ENCODE measurements around the gene ADAMTS2.

The ADAMTS2 gene

DNA sequence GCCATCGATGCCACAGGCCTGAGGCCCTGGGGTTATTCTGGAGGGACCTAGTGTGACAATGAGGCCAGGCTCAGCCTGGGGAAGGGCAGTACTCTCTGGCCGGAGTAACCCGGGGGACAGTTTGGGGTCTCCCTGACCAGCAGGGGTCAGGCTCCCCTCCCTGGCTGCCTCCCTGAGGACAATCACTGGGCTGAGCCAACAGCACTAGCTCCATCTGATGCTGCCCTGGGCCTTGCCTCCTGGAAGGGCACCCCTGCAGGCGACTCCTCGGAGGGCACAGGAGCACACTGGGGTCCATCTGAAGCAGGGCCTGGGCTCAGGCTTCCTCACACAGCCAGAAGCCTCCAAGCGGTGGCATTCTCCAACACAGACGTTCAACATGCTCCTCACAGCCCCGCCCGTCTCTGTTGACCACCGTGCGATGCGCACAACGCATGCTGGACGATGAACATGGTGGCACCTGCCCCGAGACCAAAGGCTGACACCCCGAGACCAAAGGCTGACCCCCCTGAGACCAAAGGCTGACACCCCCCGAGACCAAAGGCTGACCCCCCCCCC, 68.3 kb downstream of the ADAMTS2 start:
- no peak for DNase-seq

DNA sequence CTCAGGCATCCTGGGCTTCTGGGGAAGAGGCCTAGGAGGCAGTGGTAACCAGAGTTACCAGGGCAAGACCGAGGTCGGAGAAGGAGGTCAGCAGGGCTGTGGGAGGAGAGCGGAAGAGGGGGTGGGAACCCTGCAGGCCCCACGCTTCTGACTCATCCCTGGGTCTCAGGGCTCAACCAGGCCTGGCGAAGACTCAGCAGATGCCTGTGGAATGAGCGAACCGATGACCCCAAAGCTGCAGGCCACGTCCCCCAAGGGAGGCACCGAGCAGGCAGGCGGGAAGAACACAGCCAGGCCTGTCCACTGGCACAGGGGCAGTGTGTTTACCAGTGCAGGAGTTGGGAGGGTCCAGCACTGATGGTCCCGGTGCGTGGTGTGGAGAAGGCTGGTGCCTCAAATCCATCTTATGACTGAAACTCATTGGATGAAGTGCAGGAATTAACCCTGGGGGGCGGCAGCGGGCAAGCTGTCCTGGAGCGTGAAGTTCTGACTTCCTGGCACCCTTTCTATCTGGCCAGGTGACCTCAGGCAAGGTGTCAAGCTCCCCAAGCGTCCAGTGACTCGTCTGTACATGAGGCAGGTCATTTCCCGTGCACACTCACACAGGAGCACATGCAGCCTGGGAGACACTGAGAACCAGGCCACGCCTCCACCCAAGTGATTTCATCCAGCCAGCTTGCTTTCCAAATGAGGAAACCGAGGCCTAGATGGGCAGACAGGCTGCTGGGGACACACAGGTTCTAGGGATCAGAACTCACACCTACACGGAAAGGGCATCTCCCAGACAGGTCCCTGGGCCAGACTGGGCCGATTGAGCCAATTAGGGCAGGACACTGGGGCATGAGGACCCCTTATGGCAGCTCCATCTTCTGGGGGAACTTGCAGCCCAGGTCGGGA, 69.1 kb downstream of the ADAMTS2 start:
- no peak for DNase-seq

DNA sequence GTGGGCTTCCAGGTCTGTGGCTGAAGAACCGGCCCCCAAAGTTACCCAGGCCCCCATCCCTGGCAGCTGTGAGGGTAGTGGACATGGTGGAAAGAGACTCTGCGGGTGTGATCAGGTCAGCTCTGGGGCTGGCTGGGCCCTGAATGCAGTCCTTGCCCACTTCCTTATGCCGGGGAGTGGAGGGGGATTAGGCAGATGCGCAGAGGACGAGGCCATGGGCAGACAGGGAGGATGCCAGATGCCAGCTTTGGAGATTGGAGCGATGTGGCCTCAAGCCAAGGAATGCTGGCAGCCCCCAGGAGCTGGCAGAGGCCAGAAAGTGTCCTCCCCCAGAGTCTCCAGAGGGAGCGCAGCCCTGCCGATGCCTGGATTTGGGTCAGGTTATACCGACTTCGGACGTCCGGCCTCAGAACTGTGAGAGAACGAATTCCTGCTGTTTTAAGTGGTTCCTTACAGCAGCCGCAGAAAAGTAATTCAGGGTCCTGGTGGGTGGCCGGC, 69.8 kb downstream of the ADAMTS2 start:
- no peak for DNase-seq

GRCh38 chr5:179274321-179275315, 70.6 kb downstream of the ADAMTS2 start:
- DNase-seq = no peak

GRCh38 chr5:179273441-179274145, 71.7 kb downstream of the ADAMTS2 start:
- no peak for DNase-seq

- DNase-seq = no peak
Observed at GRCh38 chr5:179273073-179273435, 72.2 kb downstream of the ADAMTS2 start.

DNA sequence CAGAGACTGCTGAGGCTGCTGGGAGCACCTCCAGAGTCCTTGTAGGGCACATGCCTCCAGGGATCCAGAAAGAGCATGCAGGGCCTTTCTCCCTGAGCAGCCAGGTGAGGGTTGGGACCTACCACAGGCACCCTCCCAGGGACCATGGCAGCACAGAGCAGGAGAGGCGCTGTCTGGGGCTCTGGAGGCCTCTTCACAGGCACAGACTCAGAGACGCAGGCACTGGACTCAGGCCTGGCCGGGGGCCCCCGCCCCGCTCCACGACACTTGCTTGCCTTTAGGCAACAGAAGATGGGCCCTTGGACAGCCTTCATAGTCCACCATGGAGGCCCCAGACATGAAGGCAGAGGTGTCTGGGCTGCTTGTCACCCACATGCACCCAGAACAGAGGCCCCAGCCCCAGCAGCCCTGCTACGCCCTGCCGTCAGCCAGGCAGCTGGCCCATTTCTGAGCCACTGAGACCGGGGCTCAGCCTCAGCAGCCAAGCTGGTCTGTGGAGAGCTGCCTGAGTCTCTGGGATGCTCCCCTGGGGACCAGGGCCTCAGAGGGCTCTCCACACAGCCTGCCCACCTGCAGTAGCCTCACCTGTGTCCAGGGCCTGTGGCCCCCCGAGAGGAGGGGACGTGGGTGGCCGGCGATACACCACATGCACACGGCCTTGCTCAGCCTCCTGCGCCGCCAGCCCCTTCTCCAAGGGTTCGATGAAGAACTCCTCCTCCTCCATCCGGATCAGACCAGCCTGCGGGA, 72.8 kb downstream of the ADAMTS2 start:
- no peak for DNase-seq

DNA sequence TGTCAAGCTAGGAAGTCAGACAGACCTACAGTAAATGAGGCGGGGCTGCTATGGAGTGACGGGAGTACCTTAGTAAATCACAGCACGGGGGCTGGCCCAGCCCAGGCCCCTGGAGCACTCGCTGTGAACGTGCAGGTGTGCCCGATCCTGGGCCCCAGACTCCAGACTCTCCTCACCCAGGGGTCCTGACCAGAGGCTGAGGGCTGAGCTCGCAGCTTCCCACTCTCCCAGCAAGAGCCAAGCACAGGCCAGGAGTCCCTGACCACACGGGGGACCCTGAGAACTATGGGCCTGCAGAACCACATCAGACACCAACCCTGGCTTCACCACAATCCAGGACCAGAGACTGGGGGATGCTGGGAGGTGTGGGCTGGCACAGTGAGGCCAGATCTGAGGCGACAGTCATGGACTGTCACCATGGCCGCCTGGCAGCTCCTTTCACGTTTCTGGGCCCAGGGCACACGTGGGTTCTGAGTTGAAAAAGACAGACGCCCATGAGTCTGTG, 73.4 kb downstream of the ADAMTS2 start:
- no peak for DNase-seq

GRCh38 chr5:179271428-179271734, 73.9 kb downstream of the ADAMTS2 start:
- no peak for DNase-seq

- DNase-seq = no peak
Observed at GRCh38 chr5:179270581-179271427, 74.5 kb downstream of the ADAMTS2 start.

DNA sequence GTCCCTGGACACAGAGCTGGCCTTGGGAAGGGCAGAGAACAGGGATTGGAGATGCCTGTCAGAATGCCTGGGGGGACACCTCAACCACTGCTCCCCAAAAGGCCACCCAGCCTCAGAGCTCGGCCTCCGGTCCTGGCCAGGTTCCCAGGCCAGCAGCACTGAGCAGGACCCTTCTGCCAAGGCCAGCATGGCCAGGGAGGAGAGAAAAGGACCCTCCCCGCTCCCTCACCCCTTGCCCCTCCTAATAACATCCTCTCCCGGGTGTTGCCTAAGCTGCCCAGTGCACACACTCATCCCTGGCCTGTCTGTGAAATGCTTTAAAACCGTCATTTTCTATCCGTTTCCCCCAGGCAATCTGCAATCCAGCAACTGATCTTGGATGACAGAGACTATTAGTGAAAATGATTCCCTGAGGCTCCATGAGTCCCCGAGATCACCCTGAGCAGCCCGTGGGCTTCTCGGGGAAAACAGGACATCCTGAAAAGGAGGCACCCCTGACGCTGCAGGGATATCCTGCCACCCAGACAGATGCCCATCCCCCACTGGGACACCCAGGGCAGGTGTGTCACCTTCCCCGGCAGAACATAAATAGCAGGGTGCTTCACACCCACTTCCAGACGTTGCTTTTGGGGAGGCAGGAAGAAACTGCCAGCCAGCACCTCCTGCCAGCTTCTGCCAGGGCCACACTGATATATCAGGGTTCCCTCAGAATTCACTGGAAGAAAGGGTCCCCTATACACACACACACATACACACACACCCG, 75.3 kb downstream of the ADAMTS2 start:
- DNase-seq = no peak

- DNase-seq = no peak
Observed at GRCh38 chr5:179268966-179269693, 76.1 kb downstream of the ADAMTS2 start.

DNA sequence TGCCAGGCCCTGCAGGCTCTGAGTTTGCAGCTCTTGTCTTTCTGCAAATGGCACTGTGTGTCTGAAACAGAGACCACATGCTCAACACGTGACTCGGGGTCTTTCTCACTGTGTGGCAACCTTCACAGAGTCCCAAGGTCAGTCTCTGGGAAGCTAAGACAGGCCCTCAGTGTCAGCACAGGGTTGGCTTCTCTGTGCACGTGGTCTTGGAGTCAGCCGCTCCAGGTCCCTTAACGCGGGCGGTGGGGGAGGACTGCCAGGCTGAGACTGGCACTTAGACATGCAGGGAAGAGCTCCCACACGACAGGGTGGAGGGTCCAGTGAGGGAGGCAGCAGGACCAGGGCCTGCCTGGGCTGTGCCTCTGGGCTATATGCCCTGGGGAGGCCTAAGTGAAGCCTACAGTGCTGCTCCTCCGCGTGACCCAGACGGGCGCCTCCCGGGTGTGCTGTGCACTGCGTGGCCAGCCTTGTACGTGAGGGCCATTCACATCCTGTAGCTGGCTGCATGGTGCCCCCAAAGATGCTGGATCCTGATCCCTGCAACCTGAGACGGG, 76.8 kb downstream of the ADAMTS2 start:
- no peak for DNase-seq

- DNase-seq = no peak
Observed at GRCh38 chr5:179267671-179268083, 77.6 kb downstream of the ADAMTS2 start.

GRCh38 chr5:179267071-179267670, 78.1 kb downstream of the ADAMTS2 start:
- DNase-seq = no peak

GRCh38 chr5:179266291-179267070, 78.8 kb downstream of the ADAMTS2 start:
- no peak for DNase-seq

GRCh38 chr5:179265514-179266290, 79.6 kb downstream of the ADAMTS2 start:
- no peak for DNase-seq
